Measurements from ENCODE around the gene CEP63.

GRCh38 chr3:134536781-134537180 lies 50.9 kb downstream of the CEP63 start:
- TF ChIP-seq POLR2A (IDR thresholded peaks at IDR 0.05; ENCODE audit: low read length) (no peak), GATA1 (IDR thresholded peaks at IDR 0.05; ENCODE audit: low read depth, low read length) (no peak)

All from erythroblast (primary cell).